Colonic mucosa (tissue), 4 donors: ENCODE data around the gene CYYR1. TPM values are rescaled to one million over a fixed set of nuclear protein-coding genes. Genes with fewer than 3 reads are reported as not detected.

Source experiments
- DNase-seq: peaks from one replicate; pipeline ENCODE4 v3.0.0-alpha.2; 2020
- H3K27ac ChIP-seq: fragments of 200-600 bp; one replicate; pipeline ENCODE4 v1.8.0; 2021
- H3K27me3 ChIP-seq: fragments of 200-600 bp; one replicate; pipeline ENCODE4 v1.8.0; 2021
- H3K36me3 ChIP-seq: fragments of 200-600 bp; one replicate; pipeline ENCODE4 v1.8.0; 2021
- H3K4me1 ChIP-seq: fragments of 200-600 bp; one replicate; pipeline ENCODE4 v1.8.0; 2021; ENCODE audit warnings: mild to moderate bottlenecking
- H3K4me3 ChIP-seq: fragments of 200-600 bp; one replicate; pipeline ENCODE4 v1.8.0; 2021
- H3K9ac ChIP-seq, 2 donors: one replicate each; pipeline ENCODE4 v1.7.0; 2013; ENCODE audit warnings: control low read depth in 2 of 2, low read depth in 2 of 2, low read length in 2 of 2
- H3K9me3 ChIP-seq: fragments of 200-600 bp; one replicate; pipeline ENCODE4 v1.8.0; 2021
- intact Hi-C: fragments of 100-400 bp; cut with DNase I; formaldehyde crosslinking; loops from one replicate; pipeline ENCODE4 v1.14.1; 2022
- total RNA-seq, 2 donors: library from RNA; stranded (reverse); fragmentation: NEBNext Ultra II Directional in 1 of 2; extraction: Animal tissue kit (Norgen Biotek cat#: 25700) in 1 of 2; gene quantifications; one replicate each; pipeline ENCODE4 v1.2.1, GENCODE V29; 2021
- TF ChIP-seq, protein P1 (sequence below): fragments of 200-600 bp; IDR thresholded peaks from one replicate; pipeline ENCODE4 v1.8.0; 2022; ENCODE audit warnings: antibody characterized with exemption, mild to moderate bottlenecking
- donor health status: healthy.
- donor health status: DM: no; HTN: no; CAD: no.
- donor health status: DM: no; HTN: no; CAD: no.

The CYYR1 gene
- total RNA-seq, 2 donors from 2014 or later = 1.6 to 5.5 TPM

DNA sequence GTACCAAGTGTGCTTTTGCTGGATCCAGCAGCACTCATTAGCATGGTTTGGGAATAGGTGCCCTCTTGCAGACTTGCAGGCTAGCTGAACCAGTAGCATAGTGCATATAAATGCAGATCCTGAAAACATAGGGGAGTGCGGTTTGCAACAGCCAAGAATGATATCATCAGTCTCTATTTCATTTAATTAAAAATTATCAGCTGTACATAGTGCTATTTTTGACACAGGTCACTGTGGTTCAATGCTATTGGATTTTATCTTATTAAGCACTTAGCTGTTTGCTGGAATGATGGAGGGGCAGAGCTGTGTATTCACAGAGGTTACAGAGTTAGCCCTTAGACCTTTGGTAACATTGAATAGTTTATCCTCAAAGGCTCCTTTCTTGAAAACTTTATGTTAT lies 43.6 kb downstream of the CYYR1 start:
- Histone ChIP-seq H3K9ac (no peak overlapping the region), H3K36me3 (no peaks in the 10 kb centered on the region), H3K27ac (no peak overlapping the region), H3K9me3 (no peaks in the 10 kb centered on the region), H3K4me1 (no peaks in the 10 kb centered on the region), H3K27me3 (no peaks in the 10 kb centered on the region), H3K4me3 (no peak overlapping the region)
- TF ChIP-seq, protein P1, sequence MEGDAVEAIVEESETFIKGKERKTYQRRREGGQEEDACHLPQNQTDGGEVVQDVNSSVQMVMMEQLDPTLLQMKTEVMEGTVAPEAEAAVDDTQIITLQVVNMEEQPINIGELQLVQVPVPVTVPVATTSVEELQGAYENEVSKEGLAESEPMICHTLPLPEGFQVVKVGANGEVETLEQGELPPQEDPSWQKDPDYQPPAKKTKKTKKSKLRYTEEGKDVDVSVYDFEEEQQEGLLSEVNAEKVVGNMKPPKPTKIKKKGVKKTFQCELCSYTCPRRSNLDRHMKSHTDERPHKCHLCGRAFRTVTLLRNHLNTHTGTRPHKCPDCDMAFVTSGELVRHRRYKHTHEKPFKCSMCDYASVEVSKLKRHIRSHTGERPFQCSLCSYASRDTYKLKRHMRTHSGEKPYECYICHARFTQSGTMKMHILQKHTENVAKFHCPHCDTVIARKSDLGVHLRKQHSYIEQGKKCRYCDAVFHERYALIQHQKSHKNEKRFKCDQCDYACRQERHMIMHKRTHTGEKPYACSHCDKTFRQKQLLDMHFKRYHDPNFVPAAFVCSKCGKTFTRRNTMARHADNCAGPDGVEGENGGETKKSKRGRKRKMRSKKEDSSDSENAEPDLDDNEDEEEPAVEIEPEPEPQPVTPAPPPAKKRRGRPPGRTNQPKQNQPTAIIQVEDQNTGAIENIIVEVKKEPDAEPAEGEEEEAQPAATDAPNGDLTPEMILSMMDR = no peak
- intact Hi-C loops = no loop called here
- no peak for DNase-seq

DNA sequence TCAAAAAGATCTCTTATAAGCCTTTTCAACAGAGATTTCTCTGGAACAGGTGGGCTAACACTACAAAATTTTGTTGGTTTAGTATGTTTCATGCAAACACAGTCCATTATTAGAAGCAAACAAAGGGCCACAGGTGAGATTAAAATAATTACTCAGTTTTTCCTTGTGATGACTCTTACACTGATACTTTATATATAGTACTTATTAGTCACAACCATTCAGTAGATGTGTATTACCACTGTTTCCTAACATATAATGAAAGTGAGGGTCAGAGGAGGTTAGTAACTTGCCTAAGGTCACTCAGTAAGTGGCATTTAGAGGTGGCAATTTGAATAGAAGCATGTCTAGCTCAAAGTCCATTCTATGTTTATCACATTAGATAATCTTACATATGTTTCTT lies 44.2 kb downstream of the CYYR1 start:
- H3K9me3 ChIP-seq = no peaks in the 10 kb centered on the region
- H3K9ac ChIP-seq = no peak overlapping the region
- H3K36me3 ChIP-seq = no peaks in the 10 kb centered on the region
- no peaks in the 10 kb centered on the region for H3K4me1 ChIP-seq
- H3K27ac ChIP-seq = no peak overlapping the region
- DNase-seq = no peak
- H3K27me3 ChIP-seq = no peaks in the 10 kb centered on the region
- intact Hi-C loops = no loop called here
- H3K4me3 ChIP-seq = no peak overlapping the region
- TF ChIP-seq, protein P1 = no peak

DNA sequence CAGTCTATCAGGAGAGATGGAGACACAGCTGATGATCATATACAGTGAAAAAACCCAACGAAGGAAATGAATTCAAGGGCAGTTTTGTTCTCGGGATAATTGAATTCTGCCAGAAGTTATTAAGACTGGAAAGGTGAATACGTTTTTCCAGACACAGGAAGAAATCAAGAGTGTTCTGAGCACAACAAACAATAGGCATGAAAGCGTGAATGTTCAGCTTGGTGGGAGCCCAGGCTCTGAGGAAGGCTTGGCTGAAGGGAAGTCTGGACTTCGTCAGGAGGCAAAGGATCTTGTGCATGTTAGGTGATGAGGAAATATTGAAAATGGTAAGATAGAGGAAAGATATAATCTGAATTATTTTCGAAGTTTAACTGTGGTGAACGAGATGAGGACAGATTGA lies 50.4 kb downstream of the CYYR1 start:
- DNase-seq = no peak
- intact Hi-C loops = no loop called here
- TF ChIP-seq, protein P1 = no peak
- H3K4me1 ChIP-seq = no peaks in the 10 kb centered on the region
- H3K36me3 ChIP-seq = no peaks in the 10 kb centered on the region
- no peak overlapping the region for H3K27ac ChIP-seq
- no peaks in the 10 kb centered on the region for H3K9me3 ChIP-seq
- no peak overlapping the region for H3K4me3 ChIP-seq
- H3K9ac ChIP-seq = no peak overlapping the region
- no peaks in the 10 kb centered on the region for H3K27me3 ChIP-seq

DNA sequence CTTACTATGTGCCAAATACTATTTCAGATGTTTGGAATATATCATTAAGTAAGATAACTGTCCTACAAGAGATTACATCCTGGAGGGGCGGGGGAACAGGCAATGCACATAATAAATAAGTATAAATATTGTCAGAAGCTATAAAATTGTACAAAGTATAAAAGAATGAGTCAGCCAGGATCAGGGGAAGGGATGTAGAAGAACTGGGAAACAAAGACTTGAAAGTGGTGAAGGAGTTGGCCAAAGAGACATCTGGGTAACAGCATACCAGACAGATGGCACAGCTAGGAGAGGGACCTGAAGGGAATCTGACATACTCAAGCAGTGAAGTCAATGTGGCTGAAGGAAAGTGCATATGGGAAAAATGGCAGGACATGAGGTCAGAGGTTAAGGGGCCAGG lies 53.9 kb downstream of the CYYR1 start:
- Histone ChIP-seq H3K36me3 (no peaks in the 10 kb centered on the region), H3K27ac (no peak overlapping the region), H3K9ac (no peak overlapping the region), H3K4me3 (no peak overlapping the region), H3K27me3 (no peaks in the 10 kb centered on the region), H3K4me1 (no peaks in the 10 kb centered on the region), H3K9me3 (no peaks in the 10 kb centered on the region)
- DNase-seq = no peak
- intact Hi-C loops = no loop called here
- TF ChIP-seq, protein P1 = no peak

DNA sequence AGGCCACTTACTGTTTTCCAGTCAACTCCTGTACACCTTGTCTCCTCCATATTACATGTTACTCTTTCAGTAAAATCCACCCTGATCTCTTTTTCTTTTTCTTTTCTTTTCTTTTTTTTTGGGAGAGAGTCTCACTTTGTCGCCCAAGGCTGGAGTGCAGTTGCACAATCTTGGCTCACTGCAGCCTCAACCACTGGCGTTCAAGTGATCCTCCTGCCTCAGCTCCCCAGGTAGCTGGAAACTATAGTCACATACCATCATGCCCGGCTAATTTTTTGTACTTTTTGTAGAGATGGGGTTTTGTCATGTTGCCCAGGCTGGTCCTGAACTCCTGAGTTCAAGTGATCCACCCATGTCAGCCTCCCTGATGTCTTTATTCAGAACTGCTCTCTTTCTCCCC lies 57.8 kb downstream of the CYYR1 start:
- no peak for DNase-seq
- H3K36me3 ChIP-seq = no peaks in the 10 kb centered on the region
- no peak overlapping the region for H3K4me3 ChIP-seq
- no peaks in the 10 kb centered on the region for H3K27me3 ChIP-seq
- H3K9ac ChIP-seq = no peak overlapping the region
- no peaks in the 10 kb centered on the region for H3K4me1 ChIP-seq
- intact Hi-C loops = no loop called here
- H3K27ac ChIP-seq = no peak overlapping the region
- TF ChIP-seq, protein P1 = no peak
- no peaks in the 10 kb centered on the region for H3K9me3 ChIP-seq

DNA sequence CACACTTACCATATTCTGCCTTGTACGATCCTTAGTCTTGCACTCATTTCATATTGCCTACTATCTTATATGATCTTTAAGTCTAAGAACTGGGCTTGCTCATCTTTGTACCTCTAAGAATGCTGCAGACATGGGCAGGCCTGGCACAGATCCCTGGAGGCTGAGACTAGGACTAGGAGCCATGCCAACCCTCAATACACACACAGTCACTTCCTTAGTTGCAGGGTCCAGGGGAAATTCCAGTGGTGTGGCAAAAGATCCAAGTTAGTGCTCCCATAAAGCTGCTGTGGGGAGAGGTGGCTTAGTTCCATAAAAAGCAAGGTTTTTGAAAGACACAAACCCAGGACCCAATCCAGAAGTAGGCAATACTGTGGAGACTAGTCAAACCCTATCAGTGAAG lies 59.9 kb downstream of the CYYR1 start:
- no peak overlapping the region for H3K4me3 ChIP-seq
- H3K36me3 ChIP-seq = no peaks in the 10 kb centered on the region
- no peak for DNase-seq
- TF ChIP-seq, protein P1 = no peak
- no peaks in the 10 kb centered on the region for H3K4me1 ChIP-seq
- H3K27ac ChIP-seq = no peak overlapping the region
- H3K9ac ChIP-seq = no peak overlapping the region
- no peaks in the 10 kb centered on the region for H3K9me3 ChIP-seq
- H3K27me3 ChIP-seq = no peaks in the 10 kb centered on the region
- intact Hi-C loops = no loop called here
